GM12892 (cell line): Measurements from ENCODE around the gene HLA-A.

Source experiments
- POLR2A ChIP-seq: IDR thresholded peaks from 2 replicates; pipeline ENCODE4 v1.6.1; 2011; ENCODE audit warnings: low read depth, low read length, control low read depth
- POLR2AphosphoS5 ChIP-seq: IDR thresholded peaks from 2 replicates; pipeline ENCODE4 v1.6.1; 2011; ENCODE audit warnings: low read depth, low read length, control low read depth
- TAF1 ChIP-seq: IDR thresholded peaks from 2 replicates; pipeline ENCODE4 v1.6.1; 2011; ENCODE audit warnings: low read depth, mild to moderate bottlenecking, control low read depth, low read length, borderline replicate concordance

DNA sequence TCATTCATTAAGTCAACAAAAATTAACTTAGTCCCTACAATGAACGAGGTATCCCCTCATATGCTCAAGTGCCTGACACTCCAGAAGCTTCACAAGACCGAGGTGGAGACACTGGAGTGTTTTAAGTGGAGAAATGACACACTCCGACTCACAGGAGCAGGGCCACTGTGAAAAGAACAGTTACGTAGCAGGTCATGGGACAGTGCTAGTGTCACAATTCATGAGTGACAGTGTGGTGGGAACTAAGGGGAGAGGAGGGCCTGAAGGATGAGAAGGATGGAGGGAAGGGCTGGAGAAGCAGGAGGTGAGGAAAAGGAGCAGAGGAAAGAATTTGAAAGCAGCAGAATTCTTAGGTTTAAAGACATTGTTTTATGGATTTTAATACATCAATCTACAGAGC is 1.3 kb upstream of the HLA-A start:
- TF ChIP-seq POLR2AphosphoS5 (no peak), POLR2A (no peak), TAF1 (no peak)
